NB4 (cell line): ENCODE results near the gene GRP.

Source experiments
- CTCF ChIP-seq: IDR thresholded peaks from one replicate; pipeline ENCODE4 v1.5.1; 2012; ENCODE audit warnings: low read depth, low read length
- MAX ChIP-seq: IDR thresholded peaks from 2 replicates; pipeline ENCODE4 v1.6.1; 2011; ENCODE audit warnings: low read depth, low read length
- MYC ChIP-seq: IDR thresholded peaks from 2 replicates; pipeline ENCODE4 v1.6.1; 2011; ENCODE audit warnings: low read depth, low read length
- POLR2A ChIP-seq: IDR thresholded peaks from 2 replicates; pipeline ENCODE4 v1.6.1; 2011; ENCODE audit warnings: mild to moderate bottlenecking; ENCODE audit not compliant: insufficient read length; ENCODE audit errors: extremely low read depth

- TF ChIP-seq CTCF (no peak), POLR2A (no peak), MYC (no peak), MAX (no peak)
Observed at GRCh38 chr18:59275406-59275949, 55.5 kb downstream of the GRP start.
